HepG2 (cell line): Measurements from ENCODE around the gene ETS1. TPM values are rescaled to one million over a fixed set of nuclear protein-coding genes. Genes with fewer than 3 reads are reported as not detected.

Experiments
- ATAC-seq: fragments of 200-7000 bp; cut with Tn5 transposase; 3 replicates; pipeline ENCODE4 v1.9.1; 2020; ENCODE audit warnings: mild to moderate bottlenecking, moderate library complexity
- BruUV-seq: library from RNA; stranded (reverse); fragments of 400-500 nt; replicated peaks from 2 replicates; lab custom pipeline; 2021; lab: Mats Ljungman, UMichigan
- CTCF ChIA-PET: fragments of 300-600 bp; formaldehyde crosslinking; extraction: SDS; loops from one replicate; lab custom pipeline; 2021; ENCODE audit warnings: low total read pairs, inconsistent platforms, low intra/inter-chr PET ratio; lab: Yijun Ruan, JAX
- POLR2A ChIA-PET: fragments of 350-600 bp; sonication (Branson Sonifier 250); formaldehyde crosslinking; loops from one replicate; lab custom pipeline; 2020; ENCODE audit warnings: antibody characterized with exemption, inconsistent platforms; lab: Yijun Ruan, JAX
- DNase-seq: peaks from one replicate; pipeline ENCODE4 v3.0.0-alpha.2; 2015; ENCODE audit warnings: low spot score
- FAIRE-seq: peaks from 3 replicates; lab custom pipeline; 2011; peaks lifted over from hg19 to GRCh38; lab: Jason Lieb, UNC
- H2AFZ ChIP-seq: one replicate; pipeline ENCODE4 v1.6.1; 2011; ENCODE audit warnings: low read length, inconsistent platforms
- H3K27ac ChIP-seq: fragments of 300-600 bp; 3 replicates; pipeline ENCODE4 v1.8.0; 2011; ENCODE audit warnings: mixed run types, mild to moderate bottlenecking, mixed read lengths, low read length, inconsistent platforms; ENCODE audit not compliant: insufficient read depth; ENCODE audit errors: extremely low read length
- H3K27me3 ChIP-seq, 2 experiments: fragments of 200-600 bp in 1 of 2; 2 replicates in 1 of 2; 3 replicates in 1 of 2; pipeline versions ENCODE4 v1.6.0 to v1.8.0; 2011; ENCODE audit warnings: low read length in 2 of 2, mild to moderate bottlenecking in 2 of 2, moderate library complexity in 2 of 2, inconsistent platforms in 1 of 2; ENCODE audit not compliant: insufficient read depth in 2 of 2, control insufficient read depth in 1 of 2
- H3K36me3 ChIP-seq, 2 experiments: fragments of 200-600 bp in 1 of 2; replicated peaks in 1 of 2; 2 replicates in 1 of 2; 3 replicates in 1 of 2; pipeline versions ENCODE4 v1.5.1 to v1.8.0; 2011; ENCODE audit warnings: low read length in 2 of 2, inconsistent platforms in 1 of 2; ENCODE audit not compliant: insufficient read depth in 2 of 2, control insufficient read depth in 1 of 2
- H3K4me1 ChIP-seq: 2 replicates; pipeline ENCODE4 v1.5.1; 2012; ENCODE audit warnings: low read length, inconsistent platforms; ENCODE audit not compliant: insufficient read depth
- H3K4me2 ChIP-seq: 2 replicates; pipeline ENCODE4 v1.6.0; 2011; ENCODE audit warnings: low read depth, low read length, inconsistent platforms
- H3K4me3 ChIP-seq, 3 experiments: fragments of 200-600 bp in 1 of 3; sonication (generic), shearing (Covaris generic) in 1 of 3; replicated peaks in 1 of 3; 2 replicates each; pipeline ENCODE4 v1.5.1; 2011 to 2016; ENCODE audit warnings: low read length in 3 of 3, inconsistent platforms in 2 of 3, low read depth in 2 of 3, mild to moderate bottlenecking in 2 of 3, control low read depth in 1 of 3, mixed read lengths in 1 of 3; ENCODE audit not compliant: insufficient read depth in 1 of 3
- H3K79me2 ChIP-seq: one replicate; pipeline ENCODE4 v1.6.1; 2011; ENCODE audit warnings: low read length, inconsistent platforms; ENCODE audit not compliant: insufficient read depth
- H3K9ac ChIP-seq: 2 replicates; pipeline ENCODE4 v1.6.0; 2011; ENCODE audit warnings: mild to moderate bottlenecking, low read depth, low read length, inconsistent platforms; ENCODE audit not compliant: insufficient read depth
- H3K9me3 ChIP-seq: 2 replicates; pipeline ENCODE4 v1.5.1; 2012; ENCODE audit warnings: mild to moderate bottlenecking, low read length
- H4K20me1 ChIP-seq: 2 replicates; pipeline ENCODE4 v1.6.0; 2011; ENCODE audit warnings: inconsistent platforms, mild to moderate bottlenecking, low read length, moderate library complexity; ENCODE audit not compliant: insufficient read depth
- ATF7 ChIP-seq, 2 experiments: fragments of 450-650 bp in 1 of 2; sonication (generic) in 1 of 2; formaldehyde crosslinking in 1 of 2; IDR thresholded peaks; 2 replicates each; pipeline versions ENCODE4 v1.4.0 to v1.6.1; 2016 to 2020; ENCODE audit warnings: antibody characterized with exemption in 1 of 2, mild to moderate bottlenecking in 1 of 2, missing genetic modification reagents in 1 of 2
- BRD4 ChIP-seq: sonication (generic); formaldehyde crosslinking; IDR thresholded peaks from 2 replicates; pipeline ENCODE4 v1.4.0; 2020; ENCODE audit warnings: missing genetic modification reagents
- MBNL3 ChIP-seq: fragments of 250-450 bp; sonication (Bioruptor Pico); conservative IDR thresholded peaks from 2 replicates; pipeline ENCODE4 v1.8.0; 2022; ENCODE audit warnings: mild to moderate bottlenecking, inconsistent platforms
- NFYB ChIP-seq: sonication (generic); formaldehyde crosslinking; IDR thresholded peaks from 2 replicates; pipeline ENCODE4 v1.4.0; 2020; ENCODE audit warnings: missing genetic modification reagents
- SMAD9 ChIP-seq: sonication (generic); formaldehyde crosslinking; IDR thresholded peaks from 2 replicates; pipeline ENCODE4 v1.5.1; 2020; ENCODE audit warnings: mild to moderate bottlenecking, missing genetic modification reagents
- SMC3 ChIP-seq: IDR thresholded peaks from 2 replicates; pipeline ENCODE4 v1.6.1; 2011; ENCODE audit warnings: low read length, improper control_type of control experiment
- SP140L ChIP-seq: sonication (generic); formaldehyde crosslinking; IDR thresholded peaks from 2 replicates; pipeline ENCODE4 v1.4.0; 2020; ENCODE audit warnings: missing genetic modification reagents, borderline replicate concordance
- TMF1 ChIP-seq: sonication (generic); formaldehyde crosslinking; IDR thresholded peaks from 2 replicates; pipeline ENCODE4 v1.8.1; 2022; ENCODE audit warnings: low read depth, missing genetic modification reagents
- ZBTB3 ChIP-seq: sonication (generic); formaldehyde crosslinking; IDR thresholded peaks from 2 replicates; pipeline ENCODE4 v1.4.0; 2020; ENCODE audit warnings: low read depth, mild to moderate bottlenecking, moderate library complexity, missing genetic modification reagents, borderline replicate concordance
- ZNF207 ChIP-seq: fragments of 450-650 bp; IDR thresholded peaks from 2 replicates; pipeline ENCODE4 v1.6.1; 2016; ENCODE audit warnings: antibody characterized with exemption, borderline replicate concordance
- ZNF264 ChIP-seq: sonication (generic); formaldehyde crosslinking; IDR thresholded peaks from 2 replicates; pipeline ENCODE4 v1.4.0; 2020; ENCODE audit warnings: missing genetic modification reagents
- ZNF782 ChIP-seq: sonication (generic); formaldehyde crosslinking; IDR thresholded peaks from 2 replicates; pipeline ENCODE4 v1.4.0; 2020; ENCODE audit warnings: missing genetic modification reagents, mild to moderate bottlenecking, borderline replicate concordance
- WGBS: methylation state at CpG from one replicate; pipeline ENCODE4 v1.1.6; 2017; ENCODE audit warnings: low lambda C conversion rate; 5-methylcytosine and 5-hydroxymethylcytosine counted together
- in situ Hi-C: cut with HindIII; loops from 2 replicates; pipeline ENCODE4 v1.10.0; 2017; ENCODE audit warnings: low pct_unique_long_range_greater_than_20kb; ENCODE audit not compliant: extremely low pct_ligation_motif_present
- intact Hi-C: fragments of 100-400 bp; cut with micrococcal nuclease; formaldehyde crosslinking; loops from one replicate; pipeline ENCODE4 v1.10.0; 2022; ENCODE audit not compliant: unreplicated experiment
- polyA plus RNA-seq, 8 experiments: library from polyadenylated mRNA; depleted of rRNA in 3 of 8; stranded (reverse) in 7 of 8; unstranded in 1 of 8; fragments of >200 nt; fragmentation: Illumina TruSeq in 4 of 8; extraction: Trizol in 4 of 8; gene quantifications; 2 replicates each; pipeline versions ENCODE4 v1.2.1 to v1.2.3, GENCODE V29; 2011 to 2016; ENCODE audit warnings: low read depth in 4 of 8, missing spikeins in 1 of 8, mixed read lengths in 1 of 8; ENCODE audit not compliant: insufficient read depth in 1 of 8
- total RNA-seq, 5 experiments: library from RNA; depleted of rRNA; stranded (reverse); fragments of >200 nt; fragmentation: Illumina TruSeq; extraction: Trizol; gene quantifications; 2 replicates each; pipeline ENCODE4 v1.2.3, GENCODE V29; 2016; ENCODE audit warnings: low read depth in 1 of 5
- TF ChIP-seq, protein P1 (sequence below): sonication (generic); formaldehyde crosslinking; IDR thresholded peaks from 2 replicates; pipeline ENCODE4 v1.5.0; 2020; ENCODE audit warnings: missing genetic modification reagents, mild to moderate bottlenecking, borderline replicate concordance
- TF ChIP-seq, protein P2 (sequence below): sonication (generic); formaldehyde crosslinking; IDR thresholded peaks from 2 replicates; pipeline ENCODE4 v1.4.0; 2020; ENCODE audit warnings: missing genetic modification reagents, borderline replicate concordance
- TF ChIP-seq, protein P3 (sequence below): sonication (generic); formaldehyde crosslinking; IDR thresholded peaks from 2 replicates; pipeline ENCODE4 v1.5.0; 2020; ENCODE audit warnings: mild to moderate bottlenecking, missing genetic modification reagents

Gene ETS1
- total and polyA plus RNA-seq, 2 of the 13 experiments (the other 11 are each of a cell fraction or from before 2014, with no cell fraction given) = 0.18 to 0.34 TPM

DNA sequence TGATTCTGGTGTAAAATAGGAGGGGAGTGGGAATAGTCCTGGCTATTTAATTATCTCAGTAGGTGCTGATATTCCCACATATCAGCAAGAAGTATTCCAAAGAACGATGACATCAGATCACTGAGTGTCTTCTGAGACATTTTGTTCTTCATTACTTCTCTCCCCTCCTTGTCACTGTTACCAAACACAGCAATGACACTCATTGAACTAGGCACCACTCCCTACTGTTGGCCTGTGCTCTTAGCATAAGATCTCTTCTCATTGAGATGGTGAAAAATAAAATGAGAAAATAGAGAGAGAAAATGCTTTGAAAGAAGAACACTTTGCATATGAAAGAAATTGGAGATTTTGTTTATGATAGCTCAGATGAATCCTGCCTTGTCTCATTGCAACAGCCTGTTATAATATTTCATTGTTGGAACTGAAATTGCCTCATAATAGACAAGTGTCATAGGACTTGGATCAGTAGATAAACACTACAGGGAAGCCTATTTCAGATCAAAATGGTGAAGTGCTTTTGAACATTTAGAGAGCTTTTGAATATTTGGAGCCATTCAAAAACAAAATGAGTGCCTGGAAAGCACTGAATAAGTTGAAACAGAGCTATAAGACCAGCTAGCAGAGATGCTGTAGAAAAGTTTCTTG, 11.3 kb upstream of the ETS1 start (continued):
- TF ChIP-seq, protein P1, sequence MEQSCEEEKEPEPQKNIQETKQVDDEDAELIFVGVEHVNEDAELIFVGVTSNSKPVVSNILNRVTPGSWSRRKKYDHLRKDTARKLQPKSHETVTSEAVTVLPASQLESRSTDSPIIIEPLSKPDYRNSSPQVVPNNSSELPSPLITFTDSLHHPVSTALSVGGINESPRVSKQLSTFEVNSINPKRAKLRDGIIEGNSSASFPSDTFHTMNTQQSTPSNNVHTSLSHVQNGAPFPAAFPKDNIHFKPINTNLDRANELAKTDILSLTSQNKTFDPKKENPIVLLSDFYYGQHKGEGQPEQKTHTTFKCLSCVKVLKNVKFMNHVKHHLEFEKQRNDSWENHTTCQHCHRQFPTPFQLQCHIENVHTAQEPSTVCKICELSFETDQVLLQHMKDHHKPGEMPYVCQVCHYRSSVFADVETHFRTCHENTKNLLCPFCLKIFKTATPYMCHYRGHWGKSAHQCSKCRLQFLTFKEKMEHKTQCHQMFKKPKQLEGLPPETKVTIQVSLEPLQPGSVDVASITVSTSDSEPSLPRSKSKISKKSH (CRISPR knock-in tag) = no peak
- TF ChIP-seq SP140L (CRISPR knock-in tag) (no peak), ZBTB3 (no peak), TMF1 (CRISPR knock-in tag) (no peak), BRD4 (CRISPR knock-in tag) (no peak)

DNA sequence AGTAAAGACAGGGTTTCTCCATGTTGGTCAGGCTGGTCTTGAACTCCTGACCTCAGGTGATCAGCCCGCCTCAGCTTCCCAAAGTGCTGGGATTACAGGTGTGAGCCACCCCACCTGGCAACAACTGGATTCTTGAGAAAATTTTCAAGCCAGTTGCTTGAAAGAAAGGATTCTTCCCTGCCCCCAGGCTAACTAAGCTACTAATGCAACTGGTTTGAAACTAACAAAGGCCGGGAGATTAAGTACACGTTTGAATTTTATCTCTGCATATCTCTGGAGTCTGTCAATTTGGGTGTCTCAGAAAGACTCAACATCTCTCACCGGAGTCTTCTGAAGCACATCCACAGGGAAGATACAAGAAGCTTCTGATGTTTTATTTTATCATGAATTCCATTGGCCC, 10.7 kb upstream of the ETS1 start:
- ATAC-seq = no peak
- TF ChIP-seq, protein P2, sequence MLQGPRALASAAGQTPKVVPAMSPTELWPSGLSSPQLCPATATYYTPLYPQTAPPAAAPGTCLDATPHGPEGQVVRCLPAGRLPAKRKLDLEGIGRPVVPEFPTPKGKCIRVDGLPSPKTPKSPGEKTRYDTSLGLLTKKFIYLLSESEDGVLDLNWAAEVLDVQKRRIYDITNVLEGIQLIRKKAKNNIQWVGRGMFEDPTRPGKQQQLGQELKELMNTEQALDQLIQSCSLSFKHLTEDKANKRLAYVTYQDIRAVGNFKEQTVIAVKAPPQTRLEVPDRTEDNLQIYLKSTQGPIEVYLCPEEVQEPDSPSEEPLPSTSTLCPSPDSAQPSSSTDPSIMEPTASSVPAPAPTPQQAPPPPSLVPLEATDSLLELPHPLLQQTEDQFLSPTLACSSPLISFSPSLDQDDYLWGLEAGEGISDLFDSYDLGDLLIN = no peak
- TF ChIP-seq ZNF207 (no peak), ATF7 (IDR thresholded peaks at IDR 0.05) (no peak), ATF7 (CRISPR knock-in tag; IDR thresholded peaks at IDR 0.05) (no peak), NFYB (CRISPR knock-in tag) (no peak), SMC3 (no peak), ZNF264 (CRISPR knock-in tag) (no peak), ZNF782 (CRISPR knock-in tag) (no peak), MBNL3 (no peak), SMAD9 (no peak)
- TF ChIP-seq, protein P3, sequence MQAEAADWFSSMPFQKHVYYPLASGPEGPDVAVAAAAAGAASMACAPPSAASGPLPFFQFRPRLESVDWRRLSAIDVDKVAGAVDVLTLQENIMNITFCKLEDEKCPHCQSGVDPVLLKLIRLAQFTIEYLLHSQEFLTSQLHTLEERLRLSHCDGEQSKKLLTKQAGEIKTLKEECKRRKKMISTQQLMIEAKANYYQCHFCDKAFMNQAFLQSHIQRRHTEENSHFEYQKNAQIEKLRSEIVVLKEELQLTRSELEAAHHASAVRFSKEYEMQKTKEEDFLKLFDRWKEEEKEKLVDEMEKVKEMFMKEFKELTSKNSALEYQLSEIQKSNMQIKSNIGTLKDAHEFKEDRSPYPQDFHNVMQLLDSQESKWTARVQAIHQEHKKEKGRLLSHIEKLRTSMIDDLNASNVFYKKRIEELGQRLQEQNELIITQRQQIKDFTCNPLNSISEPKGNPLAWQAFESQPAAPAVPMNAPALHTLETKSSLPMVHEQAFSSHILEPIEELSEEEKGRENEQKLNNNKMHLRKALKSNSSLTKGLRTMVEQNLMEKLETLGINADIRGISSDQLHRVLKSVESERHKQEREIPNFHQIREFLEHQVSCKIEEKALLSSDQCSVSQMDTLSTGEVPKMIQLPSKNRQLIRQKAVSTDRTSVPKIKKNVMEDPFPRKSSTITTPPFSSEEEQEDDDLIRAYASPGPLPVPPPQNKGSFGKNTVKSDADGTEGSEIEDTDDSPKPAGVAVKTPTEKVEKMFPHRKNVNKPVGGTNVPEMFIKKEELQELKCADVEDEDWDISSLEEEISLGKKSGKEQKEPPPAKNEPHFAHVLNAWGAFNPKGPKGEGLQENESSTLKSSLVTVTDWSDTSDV (CRISPR knock-in tag) = no peak
- FAIRE-seq = no peak
- CTCF ChIA-PET = no interaction called here
- Histone ChIP-seq H2AFZ (no peak overlapping the region), H3K79me2 (no peaks in the 10 kb centered on the region), H3K4me3 (no peak overlapping the region), H3K36me3 (no peaks in the 10 kb centered on the region), H3K9me3 (no peaks in the 10 kb centered on the region), H3K9ac (no peak overlapping the region), H4K20me1 (no peaks in the 10 kb centered on the region), H3K27me3 (peaks cover 0 to 3% of the 10 kb centered on the region in 2 experiments; a peak in 1 of 5 replicates), H3K27ac (no peak overlapping the region), H3K4me2 (no peak overlapping the region), H3K4me1 (no peaks in the 10 kb centered on the region)
- in situ Hi-C loops (no loop called here), intact Hi-C loops (no loop called here)
- BruUV-seq = no TSS peak
- no peak for DNase-seq
- 25% methylated on average over 4 of the region's 4 CpGs for WGBS
- POLR2A ChIA-PET = no interaction called here
